Muscle of leg (tissue), 11 donors: ENCODE data around the gene LRRFIP1. TPM values are rescaled to one million over a fixed set of nuclear protein-coding genes. Genes with fewer than 3 reads are reported as not detected.
A peak's percentile ranks its signal among the peaks of the same experiment; 100 is the strongest.
"Not testable (repeated sequence)": the region's sequence is repeated elsewhere in the genome, so short reads cannot be mapped to it uniquely, and the experiment has no call there.

Experiments used
- DNase-seq: peaks from one replicate; pipeline ENCODE4 v3.0.0; 2013
- H3K27ac ChIP-seq: one replicate; pipeline ENCODE4 v1.5.1; 2013; ENCODE audit warnings: mild to moderate bottlenecking, low read length, control low read depth
- H3K27me3 ChIP-seq: one replicate; pipeline ENCODE4 v1.6.1; 2013; ENCODE audit warnings: low read length; ENCODE audit not compliant: control insufficient read depth, insufficient read depth
- H3K36me3 ChIP-seq: one replicate; pipeline ENCODE4 v1.6.1; 2013; ENCODE audit warnings: low read length; ENCODE audit not compliant: control insufficient read depth, insufficient read depth
- H3K4me1 ChIP-seq: one replicate; pipeline ENCODE4 v1.6.1; 2013; ENCODE audit warnings: low read length; ENCODE audit not compliant: control insufficient read depth, insufficient read depth
- H3K4me3 ChIP-seq: one replicate; pipeline ENCODE4 v1.5.1; 2013; ENCODE audit warnings: low read length, control low read depth
- H3K9me3 ChIP-seq: replicated peaks from 2 replicates; pipeline ENCODE4 v1.6.1; 2013; ENCODE audit warnings: low read depth, low read length; ENCODE audit not compliant: control insufficient read depth
- WGBS: methylation state at CpG from one replicate; pipeline ENCODE4 v1.1.5; 2013; ENCODE audit warnings: missing lambda C conversion rate; ENCODE audit not compliant: insufficient coverage; 5-methylcytosine and 5-hydroxymethylcytosine counted together
- polyA plus RNA-seq, 8 donors: library from polyadenylated mRNA; unstranded; fragments of 120-200 nt; gene quantifications; one replicate each; pipeline versions ENCODE4 v1.2.1 to v1.2.3, GENCODE V29; 2013; ENCODE audit warnings: inconsistent platforms in 1 of 8, low replicate concordance in 1 of 8; ENCODE audit not compliant: insufficient read length in 8 of 8, insufficient read depth in 1 of 8
- total RNA-seq: library from RNA; stranded (reverse); fragments of 120-200 nt; gene quantifications from one replicate; pipeline ENCODE4 v1.2.4, GENCODE V29; 2013

The LRRFIP1 gene
- total and polyA plus RNA-seq, 9 donors = 95.1 to 182 (median 113) TPM

GRCh38 chr2:237664151-237664550 lies 36.8 kb downstream of the LRRFIP1 start:
- Histone ChIP-seq H3K36me3 (peaks cover 5% of the 10 kb centered on the region), H3K4me3 (no peak overlapping the region), H3K27me3 (no peaks in the 10 kb centered on the region), H3K27ac (peak overlapping the region; percentile 6), H3K4me1 (peaks cover 56% of the 10 kb centered on the region), H3K9me3 (no peaks in the 10 kb centered on the region)
- DNase-seq = peak; percentile 32
- 75% methylated on average over 17 of the region's 17 CpGs for WGBS

GRCh38 chr2:237665713-237666143 lies 38.3 kb downstream of the LRRFIP1 start:
- H3K4me3 ChIP-seq = no peak overlapping the region
- H3K27me3 ChIP-seq = no peaks in the 10 kb centered on the region
- no peak overlapping the region for H3K27ac ChIP-seq
- H3K4me1 ChIP-seq = peaks cover 67% of the 10 kb centered on the region
- H3K9me3 ChIP-seq = no peaks in the 10 kb centered on the region
- H3K36me3 ChIP-seq = peaks cover 5% of the 10 kb centered on the region
- WGBS = 50% methylated on average over 7 of the region's 7 CpGs
- peak; percentile 30 for DNase-seq

GRCh38 chr2:237666606-237667005 lies 39.2 kb downstream of the LRRFIP1 start:
- Histone ChIP-seq H3K36me3 (peaks cover 9% of the 10 kb centered on the region), H3K9me3 (no peaks in the 10 kb centered on the region), H3K4me1 (peaks cover 68% of the 10 kb centered on the region), H3K27ac (no peak overlapping the region), H3K4me3 (no peak overlapping the region), H3K27me3 (no peaks in the 10 kb centered on the region)
- WGBS = 64% methylated on average over 4 of the region's 7 CpGs
- DNase-seq = no peak

- not testable (repeated sequence) for H3K27ac ChIP-seq, H3K4me3 ChIP-seq, H3K9me3 ChIP-seq, H3K27me3 ChIP-seq, DNase-seq
- peaks cover 10% of the 10 kb centered on the region for H3K36me3 ChIP-seq
- no CpG with 5 or more reads among the region's 6 CpGs for WGBS
- H3K4me1 ChIP-seq = peaks cover 63% of the 10 kb centered on the region
Observed at GRCh38 chr2:237667050-237667576, 39.7 kb downstream of the LRRFIP1 start.

GRCh38 chr2:237667893-237668292 lies 40.5 kb downstream of the LRRFIP1 start:
- Histone ChIP-seq H3K4me1 (peaks cover 57% of the 10 kb centered on the region), H3K9me3 (no peaks in the 10 kb centered on the region), H3K27ac (peak overlapping the region; percentile 39), H3K4me3 (no peak overlapping the region), H3K27me3 (no peaks in the 10 kb centered on the region), H3K36me3 (peaks cover 11% of the 10 kb centered on the region)
- 41% methylated on average over 6 of the region's 6 CpGs for WGBS
- peak; percentile 29 for DNase-seq

- Histone ChIP-seq H3K27ac (peak overlapping the region; percentile 39), H3K4me3 (no peak overlapping the region), H3K36me3 (peaks cover 17% of the 10 kb centered on the region), H3K4me1 (peaks cover 57% of the 10 kb centered on the region), H3K9me3 (no peaks in the 10 kb centered on the region), H3K27me3 (no peaks in the 10 kb centered on the region)
- DNase-seq = no peak
- 60% methylated on average over 3 of the region's 6 CpGs for WGBS
Observed at GRCh38 chr2:237668440-237668839, 41.1 kb downstream of the LRRFIP1 start.

GRCh38 chr2:237669283-237669627 lies 41.9 kb downstream of the LRRFIP1 start:
- Histone ChIP-seq H3K9me3 (no peaks in the 10 kb centered on the region), H3K27ac (peak overlapping the region; percentile 97), H3K4me1 (peaks cover 57% of the 10 kb centered on the region), H3K4me3 (no peak overlapping the region), H3K36me3 (peaks cover 18% of the 10 kb centered on the region), H3K27me3 (no peaks in the 10 kb centered on the region)
- peak; percentile 29 for DNase-seq
- WGBS = no CpG with 5 or more reads among the region's 3 CpGs

GRCh38 chr2:237669628-237670392 lies 42.4 kb downstream of the LRRFIP1 start:
- Histone ChIP-seq H3K4me3 (no peak overlapping the region), H3K27me3 (no peaks in the 10 kb centered on the region), H3K9me3 (no peaks in the 10 kb centered on the region), H3K4me1 (peaks cover 62% of the 10 kb centered on the region), H3K36me3 (peaks cover 18% of the 10 kb centered on the region), H3K27ac (peak overlapping the region; percentile 97)
- peak; percentile 99 for DNase-seq
- 16% methylated on average over 15 of the region's 21 CpGs for WGBS

GRCh38 chr2:237670641-237671040 lies 43.3 kb downstream of the LRRFIP1 start:
- no peaks in the 10 kb centered on the region for H3K9me3 ChIP-seq
- no peaks in the 10 kb centered on the region for H3K27me3 ChIP-seq
- H3K36me3 ChIP-seq = peaks cover 17% of the 10 kb centered on the region
- WGBS = 32% methylated on average over 13 of the region's 14 CpGs
- H3K4me1 ChIP-seq = peaks cover 68% of the 10 kb centered on the region
- no peak overlapping the region for H3K4me3 ChIP-seq
- DNase-seq = peak; percentile 92
- peak overlapping the region; percentile 97 for H3K27ac ChIP-seq

- Histone ChIP-seq H3K27ac (peak overlapping the region; percentile 97), H3K27me3 (no peaks in the 10 kb centered on the region), H3K36me3 (peaks cover 13% of the 10 kb centered on the region), H3K9me3 (no peaks in the 10 kb centered on the region), H3K4me3 (no peak overlapping the region), H3K4me1 (peaks cover 71% of the 10 kb centered on the region)
- DNase-seq = no peak
- 90% methylated on average over 2 of the region's 7 CpGs for WGBS
Observed at GRCh38 chr2:237671466-237672138, 44.2 kb downstream of the LRRFIP1 start.
